Endothelial cell of umbilical vein (primary cell): ENCODE results near the gene PRPF31.

Experiments
- POLR2A ChIP-seq: IDR thresholded peaks from 2 replicates; pipeline ENCODE4 v1.6.1; 2012; ENCODE audit warnings: low read depth, mild to moderate bottlenecking, control low read depth, low read length
- POLR2AphosphoS5 ChIP-seq: IDR thresholded peaks from 2 replicates; pipeline ENCODE4 v1.6.1; 2012; ENCODE audit warnings: low read depth, mild to moderate bottlenecking, control low read depth, low read length, moderate library complexity; ENCODE audit not compliant: insufficient read depth
- TF ChIP-seq, protein P1 (sequence below), 2 donors: IDR thresholded peaks; 1 replicate in 1 of 2; 2 replicates in 1 of 2; pipeline ENCODE4 v1.5.1; 2011; ENCODE audit warnings: low read length in 2 of 2, mild to moderate bottlenecking in 2 of 2, moderate library complexity in 2 of 2, control low read depth in 1 of 2, inconsistent platforms in 1 of 2, low read depth in 1 of 2; ENCODE audit not compliant: insufficient read depth in 1 of 2; ENCODE audit errors: extremely low read depth in 1 of 2

DNA sequence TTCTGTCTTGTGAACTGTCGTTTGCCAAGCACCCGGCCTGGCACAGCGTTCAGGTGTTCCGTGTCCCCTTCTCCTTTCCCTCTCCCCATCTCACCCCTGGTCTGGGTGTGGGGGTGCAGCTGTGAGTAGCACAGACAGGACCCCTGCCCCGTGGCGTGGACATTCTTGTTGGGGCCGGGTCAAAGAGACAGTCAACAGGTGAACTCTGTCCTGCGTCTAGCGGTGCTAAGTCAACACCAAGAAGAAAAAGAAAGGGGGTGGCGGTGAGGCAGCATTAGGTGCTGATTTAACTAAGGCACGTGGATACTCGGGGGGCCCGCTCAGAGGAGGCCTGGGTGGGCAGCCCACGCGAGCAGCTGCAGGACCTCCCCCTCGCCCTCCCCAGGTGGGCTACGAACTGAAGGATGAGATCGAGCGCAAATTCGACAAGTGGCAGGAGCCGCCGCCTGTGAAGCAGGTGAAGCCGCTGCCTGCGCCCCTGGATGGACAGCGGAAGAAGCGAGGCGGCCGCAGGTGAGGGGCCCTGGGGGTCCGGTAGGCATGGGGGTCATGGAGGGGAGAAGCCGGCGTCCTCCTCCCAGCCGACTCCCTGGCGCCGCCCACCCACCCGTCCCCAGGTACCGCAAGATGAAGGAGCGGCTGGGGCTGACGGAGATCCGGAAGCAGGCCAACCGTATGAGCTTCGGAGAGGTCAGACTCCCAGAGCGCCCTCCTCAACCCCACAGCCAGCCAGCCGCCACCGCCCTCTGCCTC lies 12.3 kb downstream of the PRPF31 start:
- TF ChIP-seq, protein P1, sequence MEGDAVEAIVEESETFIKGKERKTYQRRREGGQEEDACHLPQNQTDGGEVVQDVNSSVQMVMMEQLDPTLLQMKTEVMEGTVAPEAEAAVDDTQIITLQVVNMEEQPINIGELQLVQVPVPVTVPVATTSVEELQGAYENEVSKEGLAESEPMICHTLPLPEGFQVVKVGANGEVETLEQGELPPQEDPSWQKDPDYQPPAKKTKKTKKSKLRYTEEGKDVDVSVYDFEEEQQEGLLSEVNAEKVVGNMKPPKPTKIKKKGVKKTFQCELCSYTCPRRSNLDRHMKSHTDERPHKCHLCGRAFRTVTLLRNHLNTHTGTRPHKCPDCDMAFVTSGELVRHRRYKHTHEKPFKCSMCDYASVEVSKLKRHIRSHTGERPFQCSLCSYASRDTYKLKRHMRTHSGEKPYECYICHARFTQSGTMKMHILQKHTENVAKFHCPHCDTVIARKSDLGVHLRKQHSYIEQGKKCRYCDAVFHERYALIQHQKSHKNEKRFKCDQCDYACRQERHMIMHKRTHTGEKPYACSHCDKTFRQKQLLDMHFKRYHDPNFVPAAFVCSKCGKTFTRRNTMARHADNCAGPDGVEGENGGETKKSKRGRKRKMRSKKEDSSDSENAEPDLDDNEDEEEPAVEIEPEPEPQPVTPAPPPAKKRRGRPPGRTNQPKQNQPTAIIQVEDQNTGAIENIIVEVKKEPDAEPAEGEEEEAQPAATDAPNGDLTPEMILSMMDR (IDR thresholded peaks at IDR 0.05; ENCODE audit: extremely low read depth in 1 of 2, insufficient read depth in 1 of 2, low read depth in 1 of 2, low read length in 2 of 2) = no peak
- no peak for TF ChIP-seq POLR2AphosphoS5
- TF ChIP-seq POLR2A = no peak
